ENCODE data around the gene LUZP2. TPM values are rescaled to one million over a fixed set of nuclear protein-coding genes. Genes with fewer than 3 reads are reported as not detected.

LUZP2 gene
- polyA plus RNA-seq, 1 donor (not counting 4 experiments of a cell fraction or from before 2014, with no cell fraction given), result 0.08 TPM

DNA sequence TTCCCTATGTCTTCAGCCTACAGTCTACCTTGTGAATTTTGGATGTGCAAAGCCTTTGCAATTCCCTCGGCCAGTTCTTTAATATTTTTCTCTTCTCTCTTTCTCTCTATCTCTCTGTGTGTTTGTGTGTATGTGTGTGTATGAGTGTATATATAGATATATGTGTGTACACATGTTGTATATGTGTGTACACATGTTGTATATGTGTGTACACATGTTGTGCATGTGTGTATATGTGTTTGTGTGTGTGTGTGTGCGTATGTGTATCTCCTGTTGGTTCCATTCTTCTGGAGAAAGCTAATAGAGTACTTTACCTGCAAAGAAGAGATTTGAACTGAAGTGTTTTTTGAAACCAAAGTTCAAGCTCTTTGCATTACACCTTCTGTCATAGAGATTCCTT, 155.0 kb downstream of the LUZP2 start:
- dilution Hi-C loops (cut with MboI; ENCODE audit: extremely low pct_ligation_motif_present, low sequenced_read_pairs), result no loop called here

GRCh38 chr11:24653901-24654300, 157.0 kb downstream of the LUZP2 start:
- TF ChIP-seq, protein P1, sequence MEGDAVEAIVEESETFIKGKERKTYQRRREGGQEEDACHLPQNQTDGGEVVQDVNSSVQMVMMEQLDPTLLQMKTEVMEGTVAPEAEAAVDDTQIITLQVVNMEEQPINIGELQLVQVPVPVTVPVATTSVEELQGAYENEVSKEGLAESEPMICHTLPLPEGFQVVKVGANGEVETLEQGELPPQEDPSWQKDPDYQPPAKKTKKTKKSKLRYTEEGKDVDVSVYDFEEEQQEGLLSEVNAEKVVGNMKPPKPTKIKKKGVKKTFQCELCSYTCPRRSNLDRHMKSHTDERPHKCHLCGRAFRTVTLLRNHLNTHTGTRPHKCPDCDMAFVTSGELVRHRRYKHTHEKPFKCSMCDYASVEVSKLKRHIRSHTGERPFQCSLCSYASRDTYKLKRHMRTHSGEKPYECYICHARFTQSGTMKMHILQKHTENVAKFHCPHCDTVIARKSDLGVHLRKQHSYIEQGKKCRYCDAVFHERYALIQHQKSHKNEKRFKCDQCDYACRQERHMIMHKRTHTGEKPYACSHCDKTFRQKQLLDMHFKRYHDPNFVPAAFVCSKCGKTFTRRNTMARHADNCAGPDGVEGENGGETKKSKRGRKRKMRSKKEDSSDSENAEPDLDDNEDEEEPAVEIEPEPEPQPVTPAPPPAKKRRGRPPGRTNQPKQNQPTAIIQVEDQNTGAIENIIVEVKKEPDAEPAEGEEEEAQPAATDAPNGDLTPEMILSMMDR (optimal IDR thresholded peaks at IDR 0.05 in 1 of 3, IDR thresholded peaks at IDR 0.05 in 1 of 3, conservative IDR thresholded peaks at IDR 0.05 in 1 of 3; ENCODE audit: extremely low read depth in 1 of 3, insufficient read depth in 2 of 3, low read length in 3 of 3), result no peak
- no peak for TF ChIP-seq EZH2 (IDR thresholded peaks at IDR 0.05; ENCODE audit: low read length)
- Histone ChIP-seq H3K9me1 (ENCODE audit: control insufficient read depth, extremely low read depth, insufficient read depth, low read length) (no peaks in the 10 kb centered on the region), H4K20me1 (ENCODE audit: control insufficient read depth, extremely low read depth, insufficient read depth, low read length) (no peaks in the 10 kb centered on the region), H3K4me2 (ENCODE audit: control insufficient read depth, extremely low read depth, insufficient read depth, low read depth, low read length) (no peak overlapping the region), H2AFZ (ENCODE audit: control insufficient read depth, low read length) (no peak overlapping the region), H3K9ac (ENCODE audit: control insufficient read depth, extremely low read depth, insufficient read depth, low read length) (no peak overlapping the region), H3K9me3 (ENCODE audit: control insufficient read depth, low read depth, low read length) (no peaks in the 10 kb centered on the region), H3K27me3 (ENCODE audit: control insufficient read depth, extremely low read depth, insufficient read depth, low read length) (no peaks in the 10 kb centered on the region), H3K27ac (ENCODE audit: control insufficient read depth, insufficient read depth, low read length) (no peak overlapping the region), H3K4me1 (ENCODE audit: control insufficient read depth, extremely low read depth, insufficient read depth, low read length) (no peaks in the 10 kb centered on the region), H3K79me2 (ENCODE audit: control insufficient read depth, insufficient read depth, low read length) (no peaks in the 10 kb centered on the region), H3K4me3 (ENCODE audit: control insufficient read depth in 2 of 3, extremely low read depth in 1 of 3, insufficient read depth in 2 of 3, low read depth in 1 of 3, low read length in 3 of 3) (no peak overlapping the region), H3K36me3 (ENCODE audit: control insufficient read depth in 2 of 2, extremely low read depth in 1 of 2, insufficient read depth in 2 of 2, low read length in 2 of 2) (no peaks in the 10 kb centered on the region)
- dilution Hi-C loops (cut with MboI; ENCODE audit: extremely low pct_ligation_motif_present, low sequenced_read_pairs), result no loop called here
- FAIRE-seq (no peak), DNase-seq (ENCODE audit: low read depth, low spot score) (no peak)

More for the DNA sequence above, 155.0 kb downstream of the LUZP2 start:
- Histone ChIP-seq H4K20me1 (ENCODE audit: control insufficient read depth, extremely low read depth, insufficient read depth, low read length) (no peaks in the 10 kb centered on the region), H3K27ac (ENCODE audit: control insufficient read depth, insufficient read depth, low read length) (no peak overlapping the region), H3K27me3 (ENCODE audit: control insufficient read depth, extremely low read depth, insufficient read depth, low read length) (no peaks in the 10 kb centered on the region), H3K79me2 (ENCODE audit: control insufficient read depth, insufficient read depth, low read length) (no peaks in the 10 kb centered on the region), H3K4me1 (ENCODE audit: control insufficient read depth, extremely low read depth, insufficient read depth, low read length) (no peaks in the 10 kb centered on the region), H3K9ac (ENCODE audit: control insufficient read depth, extremely low read depth, insufficient read depth, low read length) (no peak overlapping the region), H3K4me2 (ENCODE audit: control insufficient read depth, extremely low read depth, insufficient read depth, low read depth, low read length) (no peak overlapping the region), H3K9me1 (ENCODE audit: control insufficient read depth, extremely low read depth, insufficient read depth, low read length) (no peaks in the 10 kb centered on the region), H2AFZ (ENCODE audit: control insufficient read depth, low read length) (no peak overlapping the region), H3K9me3 (ENCODE audit: control insufficient read depth, low read depth, low read length) (no peaks in the 10 kb centered on the region), H3K36me3 (ENCODE audit: control insufficient read depth in 2 of 2, extremely low read depth in 1 of 2, insufficient read depth in 2 of 2, low read length in 2 of 2) (no peaks in the 10 kb centered on the region), H3K4me3 (ENCODE audit: control insufficient read depth in 2 of 3, extremely low read depth in 1 of 3, insufficient read depth in 2 of 3, low read depth in 1 of 3, low read length in 3 of 3) (no peak overlapping the region)
- DNase-seq (ENCODE audit: low read depth, low spot score), result no peak
- FAIRE-seq, result no peak
- TF ChIP-seq EZH2 (IDR thresholded peaks at IDR 0.05; ENCODE audit: low read length), result no peak
- TF ChIP-seq, protein P1 (optimal IDR thresholded peaks at IDR 0.05 in 1 of 3, IDR thresholded peaks at IDR 0.05 in 1 of 3, conservative IDR thresholded peaks at IDR 0.05 in 1 of 3; ENCODE audit: extremely low read depth in 1 of 3, insufficient read depth in 2 of 3, low read length in 3 of 3), result no peak
